ENCODE results near the gene CIT. TPM values are rescaled to one million over a fixed set of nuclear protein-coding genes. Genes with fewer than 3 reads are reported as not detected.

CIT gene
- total and polyA plus RNA-seq, 12 donors: 4.3 to 65.9 (median 18.9) TPM

DNA sequence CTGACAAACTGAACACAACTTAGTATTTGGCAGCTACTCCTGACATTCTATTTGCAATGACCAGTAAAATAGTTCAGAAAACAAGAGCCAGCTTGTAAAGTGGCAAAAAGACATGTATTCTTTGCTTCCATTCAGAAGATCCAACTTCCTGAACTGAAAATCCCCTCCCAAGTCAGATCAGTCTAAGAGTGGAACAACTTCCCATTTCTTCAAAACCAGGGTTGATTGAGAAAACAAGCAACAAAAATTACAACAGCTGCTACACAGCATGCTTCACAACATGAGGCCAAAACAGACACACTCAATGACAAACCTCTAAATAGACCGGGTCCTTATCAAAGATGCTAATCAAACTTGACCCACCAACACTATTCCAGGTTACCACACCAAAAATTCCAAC, 40.3 kb downstream of the CIT start:
- H3K4me1 ChIP-seq (replicated peaks in 1 of 2): no peaks in the 10 kb centered on the region
- no peaks in the 10 kb centered on the region for H3K36me3 ChIP-seq (replicated peaks in 1 of 2)
- H3K9me3 ChIP-seq (replicated peaks in 1 of 3): no peaks in the 10 kb centered on the region
- intact Hi-C loops (cut with DNase I): no loop called here
- whole genome bisulfite sequencing, 4 donors: 89 to 93% (median 91%) methylated on average over 1 of the region's 1 CpG
- TF ChIP-seq CTCF (IDR thresholded peaks at IDR 0.05): no peak
- TF ChIP-seq POLR2A (IDR thresholded peaks at IDR 0.05): no peak
- DNase-seq: no peak
- H3K27me3 ChIP-seq: no peaks in the 10 kb centered on the region
- no peak overlapping the region for H3K27ac ChIP-seq
- no peak overlapping the region for H3K4me3 ChIP-seq

DNA sequence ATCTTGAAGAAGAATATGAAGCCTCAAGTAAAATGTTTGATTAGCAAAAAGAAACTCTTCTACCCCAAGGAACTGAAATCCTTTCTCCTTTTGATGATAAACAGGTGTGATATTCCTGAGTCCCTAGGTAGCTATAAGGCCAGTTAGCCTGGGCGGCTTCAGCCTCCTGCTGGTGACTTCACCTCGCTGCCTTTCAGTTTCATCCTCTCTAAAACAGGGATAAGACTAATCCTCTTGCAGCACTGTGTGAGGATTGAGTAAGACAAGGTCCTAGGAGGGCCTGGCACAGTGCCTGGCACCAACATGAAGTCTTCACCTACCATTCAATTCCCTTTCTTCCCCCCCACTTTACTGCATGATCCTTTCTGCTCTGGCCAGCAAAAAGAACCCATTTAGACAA, 42.1 kb downstream of the CIT start:
- Histone ChIP-seq H3K27me3 (no peaks in the 10 kb centered on the region), H3K36me3 (replicated peaks in 1 of 2) (no peaks in the 10 kb centered on the region), H3K4me3 (no peak overlapping the region), H3K4me1 (replicated peaks in 1 of 2) (no peaks in the 10 kb centered on the region), H3K27ac (no peak overlapping the region), H3K9me3 (replicated peaks in 1 of 3) (no peaks in the 10 kb centered on the region)
- TF ChIP-seq CTCF (IDR thresholded peaks at IDR 0.05) (no peak), POLR2A (IDR thresholded peaks at IDR 0.05) (no peak)
- DNase-seq: no peak
- intact Hi-C loops (cut with DNase I): no loop called here
- WGBS, 4 donors: 91 to 100% (median 94%) methylated on average over 2 of the region's 2 CpGs

- DNase-seq: no peak
- Histone ChIP-seq H3K4me3 (no peak overlapping the region), H3K27ac (no peak overlapping the region), H3K4me1 (replicated peaks in 1 of 2) (no peaks in the 10 kb centered on the region), H3K27me3 (no peaks in the 10 kb centered on the region), H3K36me3 (replicated peaks in 1 of 2) (no peaks in the 10 kb centered on the region), H3K9me3 (replicated peaks in 1 of 3) (no peaks in the 10 kb centered on the region)
- TF ChIP-seq POLR2A (IDR thresholded peaks at IDR 0.05): no peak
- TF ChIP-seq CTCF (IDR thresholded peaks at IDR 0.05): no peak
- intact Hi-C loops (cut with DNase I): no loop called here
- WGBS, 4 donors: 94 to 100% (median 95%) methylated on average over 1 of the region's 1 CpG
These were observed 47.7 kb downstream of the CIT start for GRCh38 chr12:119829439-119829838.

- DNase-seq: no peak
- intact Hi-C loops (cut with DNase I): no loop called here
- H3K9me3 ChIP-seq (replicated peaks in 1 of 3): no peaks in the 10 kb centered on the region
- no peak overlapping the region for H3K27ac ChIP-seq
- H3K27me3 ChIP-seq: no peaks in the 10 kb centered on the region
- H3K4me3 ChIP-seq: no peak overlapping the region
- H3K4me1 ChIP-seq (replicated peaks in 1 of 2): no peaks in the 10 kb centered on the region
- TF ChIP-seq POLR2A (IDR thresholded peaks at IDR 0.05): no peak
- H3K36me3 ChIP-seq (replicated peaks in 1 of 2): no peaks in the 10 kb centered on the region
- 93 to 98% (median 94%) methylated on average over 3 to 5 of the region's 5 CpGs for WGBS, 4 donors
These were observed 48.8 kb downstream of the CIT start for GRCh38 chr12:119828300-119828699.

DNA sequence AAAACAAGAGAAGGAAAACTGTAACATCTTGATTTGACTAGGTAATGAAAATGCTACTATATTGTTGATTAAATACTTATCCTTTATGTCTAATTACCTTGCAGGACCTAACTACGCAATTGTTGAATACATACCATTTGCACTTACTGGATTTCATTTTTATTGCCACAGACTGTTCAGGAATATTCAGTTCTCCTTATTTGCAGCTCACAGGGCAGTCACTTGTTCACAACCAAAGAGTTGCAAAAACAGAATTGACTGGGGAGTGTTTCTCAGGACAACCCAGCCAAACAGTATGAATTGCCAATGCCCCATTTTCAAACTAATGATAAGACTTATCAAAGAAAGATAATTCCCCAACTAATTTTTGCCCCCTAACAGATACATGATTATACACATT, 49.4 kb downstream of the CIT start:
- WGBS, 4 donors: 94 to 100% (median 97%) methylated on average over 1 of the region's 1 CpG
- no peak overlapping the region for H3K4me3 ChIP-seq
- H3K36me3 ChIP-seq (replicated peaks in 1 of 2): no peaks in the 10 kb centered on the region
- no peak for DNase-seq
- intact Hi-C loops (cut with DNase I): no loop called here
- no peaks in the 10 kb centered on the region for H3K9me3 ChIP-seq (replicated peaks in 1 of 3)
- no peaks in the 10 kb centered on the region for H3K4me1 ChIP-seq (replicated peaks in 1 of 2)
- TF ChIP-seq CTCF (IDR thresholded peaks at IDR 0.05) (no peak), POLR2A (IDR thresholded peaks at IDR 0.05) (no peak)
- no peaks in the 10 kb centered on the region for H3K27me3 ChIP-seq
- H3K27ac ChIP-seq: no peak overlapping the region

Data from adrenal gland (tissue), 12 donors.